Esophagus muscularis mucosa (tissue), 3 donors: ENCODE results near the gene MAGEF1.

ENCODE experiments used
- POLR2A ChIP-seq: fragments of 450-650 bp; IDR thresholded peaks from one replicate; pipeline ENCODE4 v1.6.1; 2017; ENCODE audit warnings: antibody characterized with exemption, moderate library complexity, mild to moderate bottlenecking, low read depth
- TF ChIP-seq, protein P1 (sequence below), 3 experiments: fragments of 200-600 bp in 2 of 3; fragments of 450-650 bp in 1 of 3; sonication (generic) in 2 of 3; IDR thresholded peaks; one replicate each; pipeline ENCODE4 v1.5.1; 2017 to 2019; ENCODE audit warnings: antibody characterized with exemption in 3 of 3, mild to moderate bottlenecking in 2 of 3, moderate library complexity in 1 of 3

GRCh38 chr3:184683900-184684560 is 27.8 kb downstream of the MAGEF1 start:
- TF ChIP-seq POLR2A: no peak
- TF ChIP-seq, protein P1, sequence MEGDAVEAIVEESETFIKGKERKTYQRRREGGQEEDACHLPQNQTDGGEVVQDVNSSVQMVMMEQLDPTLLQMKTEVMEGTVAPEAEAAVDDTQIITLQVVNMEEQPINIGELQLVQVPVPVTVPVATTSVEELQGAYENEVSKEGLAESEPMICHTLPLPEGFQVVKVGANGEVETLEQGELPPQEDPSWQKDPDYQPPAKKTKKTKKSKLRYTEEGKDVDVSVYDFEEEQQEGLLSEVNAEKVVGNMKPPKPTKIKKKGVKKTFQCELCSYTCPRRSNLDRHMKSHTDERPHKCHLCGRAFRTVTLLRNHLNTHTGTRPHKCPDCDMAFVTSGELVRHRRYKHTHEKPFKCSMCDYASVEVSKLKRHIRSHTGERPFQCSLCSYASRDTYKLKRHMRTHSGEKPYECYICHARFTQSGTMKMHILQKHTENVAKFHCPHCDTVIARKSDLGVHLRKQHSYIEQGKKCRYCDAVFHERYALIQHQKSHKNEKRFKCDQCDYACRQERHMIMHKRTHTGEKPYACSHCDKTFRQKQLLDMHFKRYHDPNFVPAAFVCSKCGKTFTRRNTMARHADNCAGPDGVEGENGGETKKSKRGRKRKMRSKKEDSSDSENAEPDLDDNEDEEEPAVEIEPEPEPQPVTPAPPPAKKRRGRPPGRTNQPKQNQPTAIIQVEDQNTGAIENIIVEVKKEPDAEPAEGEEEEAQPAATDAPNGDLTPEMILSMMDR (IDR thresholded peaks at IDR 0.05): no peak
